LHCN-M2 (cell line): ENCODE measurements around the gene CMKLR1. TPM values are rescaled to one million over a fixed set of nuclear protein-coding genes. Genes with fewer than 3 reads are reported as not detected.

Experiments used
- DNase-seq: peaks from one replicate; pipeline ENCODE4 v3.0.0-alpha.2; 2012; ENCODE audit warnings: low read depth
- total RNA-seq: library from RNA; depleted of rRNA; stranded (reverse); fragments of >200 nt; gene quantifications from 2 replicates; pipeline ENCODE4 v1.2.3, GENCODE V29; 2014

The CMKLR1 gene
- total RNA-seq, 1 experiment from 2014 or later: 15.4 TPM

GRCh38 chr12:108363165-108363564 lies 24.1 kb upstream of the CMKLR1 start:
- DNase-seq: no peak

GRCh38 chr12:108361606-108362005 lies 22.5 kb upstream of the CMKLR1 start:
- DNase-seq: no peak

GRCh38 chr12:108360487-108360886 lies 21.4 kb upstream of the CMKLR1 start:
- peak; percentile 99 for DNase-seq

GRCh38 chr12:108360057-108360456 lies 20.9 kb upstream of the CMKLR1 start:
- no peak for DNase-seq

GRCh38 chr12:108358580-108358965 lies 19.5 kb upstream of the CMKLR1 start:
- DNase-seq: no peak

GRCh38 chr12:108357834-108358579 lies 18.9 kb upstream of the CMKLR1 start:
- DNase-seq: peak; percentile 37

GRCh38 chr12:108356835-108357806 lies 18.0 kb upstream of the CMKLR1 start:
- no peak for DNase-seq

GRCh38 chr12:108355069-108355468 lies 16.0 kb upstream of the CMKLR1 start:
- no peak for DNase-seq

- DNase-seq: peak; percentile 85
Measured at GRCh38 chr12:108352591-108352990, 13.5 kb upstream of the CMKLR1 start.

GRCh38 chr12:108350511-108350910 lies 11.4 kb upstream of the CMKLR1 start:
- DNase-seq: no peak

- peak; percentile 72 for DNase-seq
Measured at GRCh38 chr12:108349278-108349688, 10.2 kb upstream of the CMKLR1 start.

- DNase-seq: no peak
Measured at GRCh38 chr12:108348842-108349241, 9.7 kb upstream of the CMKLR1 start.

- no peak for DNase-seq
Measured at GRCh38 chr12:108346727-108347710, 7.9 kb upstream of the CMKLR1 start.

GRCh38 chr12:108345716-108346633 lies 6.9 kb upstream of the CMKLR1 start:
- DNase-seq: no peak

- DNase-seq: no peak
Measured at GRCh38 chr12:108342985-108343384, 3.9 kb upstream of the CMKLR1 start.

- DNase-seq: no peak
Measured at GRCh38 chr12:108341854-108342847, 3.0 kb upstream of the CMKLR1 start.

- DNase-seq: no peak
Measured at GRCh38 chr12:108341356-108341755, 2.2 kb upstream of the CMKLR1 start.

- no peak for DNase-seq
Measured at GRCh38 chr12:108340037-108340436, 926 bp upstream of the CMKLR1 start.
